ENCODE measurements around the gene PIGO. TPM values are rescaled to one million over a fixed set of nuclear protein-coding genes. Genes with fewer than 3 reads are reported as not detected.
A peak's percentile ranks its signal among the peaks of the same experiment; 100 is the strongest.

The PIGO gene
- total and polyA plus RNA-seq, 9 of the 15 experiments (the other 6 are each of a cell fraction or from before 2014, with no cell fraction given), result 5.4 to 13.7 (median 9.7) TPM

DNA sequence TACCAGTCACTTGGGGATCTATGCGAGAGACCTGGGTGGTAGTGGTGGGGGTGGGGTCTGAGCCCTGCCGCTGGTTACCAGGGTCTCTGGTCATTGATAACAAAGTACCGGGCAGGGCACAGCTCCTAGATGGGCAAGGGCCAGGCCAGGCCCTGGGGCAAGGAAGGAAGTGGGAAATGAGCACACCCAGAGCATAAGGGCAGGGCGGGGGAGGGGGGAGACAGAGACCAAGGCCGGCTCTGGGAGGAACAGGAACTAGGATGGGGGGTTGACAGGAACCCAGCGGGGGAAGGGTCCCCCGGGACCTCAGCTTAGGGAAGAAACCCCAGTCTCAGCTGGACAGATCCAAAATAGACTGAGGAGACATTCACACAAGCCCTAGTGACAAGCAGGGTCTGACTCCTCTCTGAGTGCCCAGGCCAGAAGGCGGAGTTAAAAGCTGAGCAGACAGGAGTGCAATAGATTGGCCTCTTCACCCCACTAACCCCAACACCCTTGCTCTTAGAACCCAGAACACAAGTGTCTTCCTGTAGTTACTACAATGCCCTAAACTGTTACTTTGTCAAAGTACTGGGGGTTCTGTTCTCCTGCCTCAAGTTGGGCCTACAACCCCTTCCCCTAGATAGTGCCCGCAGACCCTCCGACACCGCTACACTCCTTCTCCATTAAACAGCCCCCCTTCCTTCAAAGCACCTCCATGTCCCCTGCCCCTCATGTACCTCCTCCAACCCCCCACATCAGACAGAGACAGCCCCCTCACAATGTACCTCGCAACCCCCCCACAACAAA, 18.6 kb upstream of the PIGO start:
- no peaks in the 10 kb centered on the region for H3K9me3 ChIP-seq (replicated peaks; ENCODE audit: control insufficient read depth, insufficient read depth, low read depth, low read length)
- H3K36me3 ChIP-seq (ENCODE audit: control insufficient read depth, insufficient read depth, low read length), result no peaks in the 10 kb centered on the region
- ChIA-PET POLR2A (interaction anchor here (0.8 to 1.3 kb wide), 3 partner anchors 12 to 544 kb away, joined by 3 to 5 read pairs (median 3); partner anchors contain the start of gene STOML2), CTCF (ENCODE audit: low intra/inter-chr PET ratio) (no interaction called here)
- peak overlapping the region; percentile 65 for H3K27ac ChIP-seq (ENCODE audit: extremely low read depth, low read depth, low read length)
- H3K4me3 ChIP-seq, result peak overlapping the region; percentile 58
- TF ChIP-seq ZNF740 (CRISPR knock-in tag; IDR thresholded peaks at IDR 0.05), result no peak
- TF ChIP-seq ZNF740 (tag; IDR thresholded peaks at IDR 0.05), result peak in 1 of 2 experiments; percentile 33; a peak in 1 of 4 replicates
- TF ChIP-seq, protein P1, sequence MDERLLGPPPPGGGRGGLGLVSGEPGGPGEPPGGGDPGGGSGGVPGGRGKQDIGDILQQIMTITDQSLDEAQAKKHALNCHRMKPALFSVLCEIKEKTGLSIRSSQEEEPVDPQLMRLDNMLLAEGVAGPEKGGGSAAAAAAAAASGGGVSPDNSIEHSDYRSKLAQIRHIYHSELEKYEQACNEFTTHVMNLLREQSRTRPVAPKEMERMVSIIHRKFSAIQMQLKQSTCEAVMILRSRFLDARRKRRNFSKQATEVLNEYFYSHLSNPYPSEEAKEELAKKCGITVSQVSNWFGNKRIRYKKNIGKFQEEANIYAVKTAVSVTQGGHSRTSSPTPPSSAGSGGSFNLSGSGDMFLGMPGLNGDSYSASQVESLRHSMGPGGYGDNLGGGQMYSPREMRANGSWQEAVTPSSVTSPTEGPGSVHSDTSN (CRISPR knock-in tag; IDR thresholded peaks at IDR 0.05; ENCODE audit: low read depth), result no peak
- TF ChIP-seq, protein P1 (tag; conservative IDR thresholded peaks at IDR 0.05; ENCODE audit: low read depth), result no peak
- 0 out of 2 replicates have a peak, but pooled peaks have one; percentile 15 for TF ChIP-seq MYC (IDR thresholded peaks at IDR 0.05; ENCODE audit: low read depth, low read length)
- no peak for TF ChIP-seq MYC (CRISPR knock-in tag; IDR thresholded peaks at IDR 0.05; ENCODE audit: borderline replicate concordance, low read depth)
- no peak for TF ChIP-seq ZBTB8A (IDR thresholded peaks at IDR 0.05; ENCODE audit: partially characterized antibody)
- TF ChIP-seq HLTF (IDR thresholded peaks at IDR 0.05), result no peak
- TF ChIP-seq ZBTB7A (IDR thresholded peaks at IDR 0.05; ENCODE audit: borderline replicate concordance, control insufficient read depth, low read depth, low read length), result 0 out of 2 replicates have a peak, but pooled peaks have one; percentile 30
- 0 out of 2 replicates have a peak, but pooled peaks have one; percentile 12 for TF ChIP-seq E2F3 (CRISPR knock-in tag; IDR thresholded peaks at IDR 0.05)
- TF ChIP-seq CEBPG (CRISPR knock-in tag; IDR thresholded peaks at IDR 0.05), result peak; percentile 48; the same call in 1 of the 2 replicates
- no peak for TF ChIP-seq CEBPG (tag; conservative IDR thresholded peaks at IDR 0.05 in 1 of 2, IDR thresholded peaks at IDR 0.05 in 1 of 2)
- TF ChIP-seq CBX2 (IDR thresholded peaks at IDR 0.05; ENCODE audit: insufficient read depth, low read length, poor library complexity, severe bottlenecking), result no peak
- TF ChIP-seq ZNF668 (CRISPR knock-in tag; IDR thresholded peaks at IDR 0.05), result no peak
- TF ChIP-seq ARID1B (IDR thresholded peaks at IDR 0.05), result no peak
- TF ChIP-seq L3MBTL2 (IDR thresholded peaks at IDR 0.05), result no peak
- no peak for TF ChIP-seq SETDB1 (IDR thresholded peaks at IDR 0.05; ENCODE audit: low read length)
- peak; percentile 63; the same call in 1 of the 2 replicates for TF ChIP-seq SPI1 (IDR thresholded peaks at IDR 0.05; ENCODE audit: borderline replicate concordance, low read depth, low read length)
- BruUV-seq (replicated peaks), result TSS peak; percentile 69
- H3K9me1 ChIP-seq (ENCODE audit: control insufficient read depth, insufficient read depth, low read length), result no peaks in the 10 kb centered on the region
- DNase-seq (ENCODE audit: extremely low read depth in 1 of 4, low spot score in 3 of 4) (peak in 2 of 4 experiments; percentile 14 to 59), FAIRE-seq (peak; percentile 71), ATAC-seq (no peak)
- peaks cover 40% of the 10 kb centered on the region for H3K79me2 ChIP-seq (ENCODE audit: control insufficient read depth, insufficient read depth, low read length)
- peaks cover 4% of the 10 kb centered on the region for H4K20me1 ChIP-seq (replicated peaks; ENCODE audit: control insufficient read depth, insufficient read depth, low read length)
- in situ Hi-C loops (cut with MboI) (loop anchor here (5.0 kb wide), 2 partner anchors 142 to 357 kb away; no protein-coding TSS in a partner anchor), intact Hi-C loops (cut with micrococcal nuclease) (loop anchor here (2.0 to 5.0 kb wide), 3 partner anchors 18 to 47 kb away; partner anchors contain the start of genes PIGO, UNC13B and VCP)
- peak overlapping the region; percentile 73 for H2AFZ ChIP-seq (ENCODE audit: low read depth, low read length)
- 6% methylated on average over 5 of the region's 12 CpGs for WGBS (ENCODE audit: insufficient coverage, low coverage, missing lambda C conversion rate)
- H3K9ac ChIP-seq (ENCODE audit: insufficient read depth in 1 of 2, low read depth in 2 of 2, low read length in 2 of 2), result peak overlapping the region; percentile 52 to 88
- H3K4me1 ChIP-seq (replicated peaks in 1 of 2; ENCODE audit: control insufficient read depth in 2 of 2, insufficient read depth in 2 of 2, low read length in 2 of 2), result peaks cover 31 to 40% of the 10 kb centered on the region in 2 experiments
- no peaks in the 10 kb centered on the region for H3K27me3 ChIP-seq (ENCODE audit: control insufficient read depth in 2 of 2, insufficient read depth in 2 of 2, low read length in 2 of 2)
- H3K4me2 ChIP-seq (ENCODE audit: insufficient read depth, low read length), result peak overlapping the region; percentile 99

Measured in K562 (cell line).